ENCODE measurements around the gene OSBPL3. TPM values are rescaled to one million over a fixed set of nuclear protein-coding genes. Genes with fewer than 3 reads are reported as not detected.
"Not testable (repeated sequence)": the region's sequence is repeated elsewhere in the genome, so short reads cannot be mapped to it uniquely, and the experiment has no call there.

OSBPL3 gene
- total RNA-seq, 1 experiment from 2014 or later: 7.1 TPM

DNA sequence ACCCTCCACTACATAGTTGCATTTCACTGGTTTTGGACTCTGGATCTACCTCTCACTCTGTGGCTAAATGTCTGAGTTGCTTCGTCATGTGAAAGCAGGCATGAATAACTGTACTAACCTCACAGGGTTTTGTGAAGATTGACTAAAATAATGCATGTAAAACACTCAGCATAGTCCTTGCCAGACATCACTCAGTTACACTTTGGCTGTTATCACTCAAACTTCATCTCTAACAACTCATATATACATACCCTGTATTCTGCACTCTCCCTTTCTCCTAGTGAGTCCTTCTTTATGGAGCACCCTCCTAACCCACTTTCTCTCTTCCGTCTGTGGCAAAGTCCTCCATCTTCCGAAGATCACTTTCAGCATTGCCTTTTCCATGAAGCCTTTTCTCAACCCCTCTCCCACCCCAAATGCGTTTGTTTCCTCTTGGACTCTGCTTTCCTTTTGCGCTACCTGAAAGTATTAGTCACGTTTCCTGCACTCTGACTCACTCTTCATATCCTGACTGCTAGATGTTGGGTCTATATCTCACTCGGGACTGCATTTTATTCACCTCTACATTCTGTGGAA, 72.6 kb downstream of the OSBPL3 start:
- in situ Hi-C loops (cut with HindIII; ENCODE audit: low sequenced_read_pairs): no loop called here
- no peak for DNase-seq (ENCODE audit: low spot score)

GRCh38 chr7:24905996-24906770, 73.8 kb downstream of the OSBPL3 start:
- DNase-seq (ENCODE audit: low spot score): no peak
- in situ Hi-C loops (cut with HindIII; ENCODE audit: low sequenced_read_pairs): no loop called here

GRCh38 chr7:24903992-24904391, 76.0 kb downstream of the OSBPL3 start:
- in situ Hi-C loops (cut with HindIII; ENCODE audit: low sequenced_read_pairs); DNase-seq (ENCODE audit: low spot score): not testable (repeated sequence)

- in situ Hi-C loops (cut with HindIII; ENCODE audit: low sequenced_read_pairs): no loop called here
- DNase-seq (ENCODE audit: low spot score): no peak
Measured at GRCh38 chr7:24903559-24903958, 76.4 kb downstream of the OSBPL3 start.

- DNase-seq (ENCODE audit: low spot score): no peak
- in situ Hi-C loops (cut with HindIII; ENCODE audit: low sequenced_read_pairs): no loop called here
Measured at GRCh38 chr7:24902931-24903330, 77.0 kb downstream of the OSBPL3 start.

DNA sequence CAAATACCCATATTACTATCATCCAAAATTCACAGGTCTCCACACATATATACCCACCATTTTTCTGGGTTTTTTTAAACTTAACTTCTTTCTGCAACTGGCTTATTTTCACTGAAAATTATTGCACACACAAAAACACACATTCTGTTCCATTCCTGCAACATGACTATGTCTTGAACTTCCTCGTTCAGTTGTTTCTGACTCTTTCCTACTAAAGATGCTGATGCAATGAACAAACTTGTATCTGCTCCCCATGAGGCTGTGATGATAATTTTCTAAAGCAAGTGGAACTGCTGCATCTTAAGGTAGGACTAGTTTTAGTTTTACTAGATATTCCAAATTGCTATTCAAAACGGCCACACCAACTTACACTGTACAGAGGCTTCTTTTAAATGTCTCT, 77.7 kb downstream of the OSBPL3 start:
- no peak for DNase-seq (ENCODE audit: low spot score)
- in situ Hi-C loops (cut with HindIII; ENCODE audit: low sequenced_read_pairs): no loop called here

GRCh38 chr7:24899905-24900304, 80.1 kb downstream of the OSBPL3 start:
- DNase-seq (ENCODE audit: low spot score): no peak
- in situ Hi-C loops (cut with HindIII; ENCODE audit: low sequenced_read_pairs): no loop called here

DNA sequence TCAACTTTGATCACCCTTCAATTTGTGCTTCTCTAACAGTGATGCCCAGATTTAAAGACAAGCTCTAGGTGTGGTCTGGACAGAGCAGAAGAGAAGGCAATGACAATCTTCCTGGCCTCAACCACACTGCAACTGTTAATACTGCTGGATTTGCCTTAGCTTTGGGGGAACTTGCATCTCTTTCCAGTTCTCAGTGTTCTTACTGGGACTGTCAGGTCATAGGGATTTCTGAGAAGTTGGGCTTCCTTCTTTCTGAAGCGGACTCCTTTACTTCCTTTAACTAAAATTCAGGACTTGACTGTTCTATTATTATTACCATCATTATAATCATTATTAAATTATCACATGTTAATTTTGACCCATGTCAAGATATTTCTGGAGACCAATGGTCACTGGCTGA, 80.8 kb downstream of the OSBPL3 start:
- in situ Hi-C loops (cut with HindIII; ENCODE audit: low sequenced_read_pairs): no loop called here

GRCh38 chr7:24898691-24899090, 81.3 kb downstream of the OSBPL3 start:
- DNase-seq (ENCODE audit: low spot score): no peak

More for the DNA sequence above, 80.8 kb downstream of the OSBPL3 start:
- no peak for DNase-seq (ENCODE audit: low spot score)

DNA sequence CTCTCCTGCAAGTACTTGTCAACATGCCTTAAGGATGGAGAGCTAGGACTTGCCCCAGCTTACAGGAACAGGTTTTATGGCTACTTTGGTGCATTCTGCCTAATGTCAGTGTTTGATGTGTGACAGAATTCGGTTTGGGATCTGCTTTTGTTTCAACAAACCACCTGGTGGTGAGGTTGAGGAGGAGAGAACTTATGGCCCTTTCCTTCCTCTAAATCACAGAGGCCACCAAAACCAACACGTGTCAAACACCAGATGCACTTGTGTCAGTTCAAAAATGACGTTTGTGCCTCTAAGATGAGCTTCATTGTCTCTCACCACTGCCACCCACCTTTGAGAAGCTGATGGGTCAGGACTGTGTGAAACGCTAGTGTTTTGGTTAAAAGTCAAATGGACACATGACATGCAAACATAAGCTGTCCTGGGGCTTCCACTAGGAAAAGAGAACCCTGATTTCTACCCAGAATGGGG, 83.9 kb downstream of the OSBPL3 start:
- no peak for DNase-seq (ENCODE audit: low spot score)
- in situ Hi-C loops (cut with HindIII; ENCODE audit: low sequenced_read_pairs): no loop called here

More at GRCh38 chr7:24898691-24899090, 81.3 kb downstream of the OSBPL3 start:
- in situ Hi-C loops (cut with HindIII; ENCODE audit: low sequenced_read_pairs): no loop called here

- in situ Hi-C loops (cut with HindIII; ENCODE audit: low sequenced_read_pairs): no loop called here
Measured at GRCh38 chr7:24894429-24895221, 85.4 kb downstream of the OSBPL3 start.

DNA sequence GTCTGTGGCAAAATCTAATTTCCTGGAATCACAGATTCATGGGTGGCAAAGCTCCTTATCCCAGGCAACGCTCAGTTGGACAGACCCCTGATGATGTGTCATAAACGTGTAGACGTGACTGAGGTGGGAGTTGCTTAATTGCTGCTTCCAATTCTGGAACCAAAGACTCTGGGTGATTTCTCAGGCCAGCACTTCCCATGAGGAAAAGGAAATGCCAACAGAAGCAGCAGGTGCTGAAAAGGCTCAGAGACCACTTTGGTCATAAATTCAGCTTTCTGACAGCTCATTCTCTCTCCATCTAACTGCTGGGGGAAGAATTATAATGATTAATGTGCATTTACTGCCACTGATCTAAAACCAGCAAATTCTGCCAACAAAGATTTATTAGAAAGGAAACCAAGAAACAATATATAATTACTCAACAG, 88.7 kb downstream of the OSBPL3 start:
- DNase-seq (ENCODE audit: low spot score): no peak
- in situ Hi-C loops (cut with HindIII; ENCODE audit: low sequenced_read_pairs): no loop called here

More at GRCh38 chr7:24894429-24895221, 85.4 kb downstream of the OSBPL3 start:
- no peak for DNase-seq (ENCODE audit: low spot score)

DNA sequence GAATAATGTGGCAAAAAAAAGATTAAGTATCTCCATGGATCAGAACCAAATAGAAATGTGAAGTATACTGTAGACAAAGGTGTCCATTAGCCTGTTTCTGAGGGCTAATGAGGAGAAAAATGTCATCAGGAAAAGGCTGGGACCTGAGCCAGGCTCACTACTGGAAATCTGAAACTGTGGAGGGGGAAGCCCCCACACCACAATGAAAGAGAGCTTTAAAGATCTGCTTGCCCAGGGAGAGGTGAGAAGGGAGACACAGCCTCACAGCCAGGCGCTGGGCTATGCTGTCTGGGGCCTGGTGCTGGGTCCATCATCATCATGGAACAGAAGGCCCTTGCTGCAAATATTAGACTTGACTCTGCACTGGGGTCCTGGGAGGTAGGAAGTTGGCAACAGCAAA, 90.4 kb downstream of the OSBPL3 start:
- DNase-seq (ENCODE audit: low spot score): no peak
- in situ Hi-C loops (cut with HindIII; ENCODE audit: low sequenced_read_pairs): no loop called here

GRCh38 chr7:24888653-24889052, 91.3 kb downstream of the OSBPL3 start:
- in situ Hi-C loops (cut with HindIII; ENCODE audit: low sequenced_read_pairs): no loop called here
- DNase-seq (ENCODE audit: low spot score): no peak

GRCh38 chr7:24885716-24886115, 94.3 kb downstream of the OSBPL3 start:
- in situ Hi-C loops (cut with HindIII; ENCODE audit: low sequenced_read_pairs): no loop called here
- no peak for DNase-seq (ENCODE audit: low spot score)

GRCh38 chr7:24885305-24885704, 94.7 kb downstream of the OSBPL3 start:
- no peak for DNase-seq (ENCODE audit: low spot score)
- in situ Hi-C loops (cut with HindIII; ENCODE audit: low sequenced_read_pairs): no loop called here

DNA sequence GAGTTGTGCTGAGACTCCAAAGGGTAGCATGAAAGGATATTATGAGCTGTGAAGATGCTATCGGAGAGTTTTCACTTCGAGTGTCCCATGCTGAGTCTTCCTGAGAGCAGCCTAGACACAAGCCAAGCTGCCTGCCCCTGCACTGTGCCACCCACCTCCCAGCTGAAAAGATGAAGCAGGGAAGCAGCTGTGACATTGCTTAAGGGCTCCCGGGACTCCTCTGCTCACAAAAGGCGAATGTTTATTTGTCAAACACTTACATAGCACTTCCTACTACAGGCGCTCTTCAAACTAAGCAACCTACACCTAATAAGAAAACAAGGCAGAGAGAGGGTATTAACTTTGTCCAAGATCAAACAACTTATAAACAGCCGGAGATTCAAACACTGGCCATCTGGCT, 95.6 kb downstream of the OSBPL3 start:
- in situ Hi-C loops (cut with HindIII; ENCODE audit: low sequenced_read_pairs): no loop called here
- DNase-seq (ENCODE audit: low spot score): no peak

GRCh38 chr7:24883622-24884013, 96.4 kb downstream of the OSBPL3 start:
- DNase-seq (ENCODE audit: low spot score): no peak
- in situ Hi-C loops (cut with HindIII; ENCODE audit: low sequenced_read_pairs): no loop called here

DNA sequence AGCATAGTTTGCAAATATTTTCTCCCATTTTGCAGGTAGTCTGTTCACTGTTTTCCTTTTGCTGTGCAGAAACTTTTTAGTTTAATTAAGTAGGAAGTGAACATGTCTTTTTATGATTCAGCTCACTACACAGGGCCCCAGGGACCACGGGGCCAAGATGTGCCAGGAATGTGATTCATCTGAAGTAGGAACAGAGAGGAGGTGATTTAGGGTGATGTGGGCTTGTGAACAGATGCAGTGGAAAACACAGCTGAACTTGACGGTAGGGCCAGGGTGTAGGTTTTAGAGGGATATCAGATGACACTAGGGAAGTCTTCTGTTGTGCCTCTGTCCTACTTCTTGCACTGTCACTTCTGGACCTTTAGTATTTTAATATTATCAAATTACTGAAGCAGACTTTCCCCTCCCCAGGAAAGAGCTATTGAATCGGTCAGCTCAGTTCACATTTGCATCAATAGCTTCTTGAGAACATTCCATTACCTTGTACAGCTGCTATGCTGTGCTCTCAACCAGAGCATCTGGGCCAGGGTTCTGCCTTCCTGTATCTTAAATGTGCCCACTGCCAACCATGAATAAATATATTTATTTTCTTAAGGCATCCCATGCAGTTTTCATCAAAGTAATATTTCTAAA, 96.9 kb downstream of the OSBPL3 start:
- no peak for DNase-seq (ENCODE audit: low spot score)
- in situ Hi-C loops (cut with HindIII; ENCODE audit: low sequenced_read_pairs): no loop called here

- DNase-seq (ENCODE audit: low spot score): no peak
- in situ Hi-C loops (cut with HindIII; ENCODE audit: low sequenced_read_pairs): no loop called here
Measured at GRCh38 chr7:24881623-24882022, 98.4 kb downstream of the OSBPL3 start.
